GM15510 (cell line): ENCODE measurements around the gene ACTG1.

Source experiments
- POLR2A ChIP-seq: IDR thresholded peaks from 3 replicates; pipeline ENCODE4 v1.6.1; 2011; ENCODE audit warnings: borderline replicate concordance; ENCODE audit not compliant: insufficient read length; ENCODE audit errors: extremely low read depth

The ACTG1 gene

GRCh38 chr17:81550285-81550684 lies 37.7 kb upstream of the ACTG1 start:
- no peak for TF ChIP-seq POLR2A

- TF ChIP-seq POLR2A: no peak
These were observed 37.2 kb upstream of the ACTG1 start for GRCh38 chr17:81549826-81550225.

- TF ChIP-seq POLR2A: no peak
These were observed 36.5 kb upstream of the ACTG1 start for GRCh38 chr17:81549031-81549557.

- TF ChIP-seq POLR2A: no peak
These were observed 35.0 kb upstream of the ACTG1 start for GRCh38 chr17:81547614-81547982.

- TF ChIP-seq POLR2A: no peak
These were observed 34.5 kb upstream of the ACTG1 start for GRCh38 chr17:81546906-81547613.

- TF ChIP-seq POLR2A: no peak
These were observed 32.8 kb upstream of the ACTG1 start for GRCh38 chr17:81545160-81545949.

GRCh38 chr17:81544281-81544974 lies 31.8 kb upstream of the ACTG1 start:
- no peak for TF ChIP-seq POLR2A

GRCh38 chr17:81543756-81544155 lies 31.2 kb upstream of the ACTG1 start:
- TF ChIP-seq POLR2A: no peak

- no peak for TF ChIP-seq POLR2A
These were observed 30.7 kb upstream of the ACTG1 start for GRCh38 chr17:81543339-81543675.

GRCh38 chr17:81542431-81543338 lies 30.1 kb upstream of the ACTG1 start:
- no peak for TF ChIP-seq POLR2A

- no peak for TF ChIP-seq POLR2A
These were observed 28.5 kb upstream of the ACTG1 start for GRCh38 chr17:81541123-81541522.

GRCh38 chr17:81540676-81541027 lies 28.1 kb upstream of the ACTG1 start:
- TF ChIP-seq POLR2A: no peak

GRCh38 chr17:81539961-81540675 lies 27.5 kb upstream of the ACTG1 start:
- no peak for TF ChIP-seq POLR2A

- no peak for TF ChIP-seq POLR2A
These were observed 26.9 kb upstream of the ACTG1 start for GRCh38 chr17:81539571-81539900.
